HG02571 (cell line): ENCODE data around the gene IQCF5.
"Not testable (repeated sequence)": the region's sequence is repeated elsewhere in the genome, so short reads cannot be mapped to it uniquely, and the experiment has no call there.

Experiments used
- ATAC-seq: cut with Tn5 transposase; IDR thresholded peaks from one replicate; pipeline ENCODE4 v1.9.1; 2021; ENCODE audit warnings: mild to moderate bottlenecking, moderate library complexity; ENCODE audit not compliant: unreplicated experiment

The IQCF5 gene

DNA sequence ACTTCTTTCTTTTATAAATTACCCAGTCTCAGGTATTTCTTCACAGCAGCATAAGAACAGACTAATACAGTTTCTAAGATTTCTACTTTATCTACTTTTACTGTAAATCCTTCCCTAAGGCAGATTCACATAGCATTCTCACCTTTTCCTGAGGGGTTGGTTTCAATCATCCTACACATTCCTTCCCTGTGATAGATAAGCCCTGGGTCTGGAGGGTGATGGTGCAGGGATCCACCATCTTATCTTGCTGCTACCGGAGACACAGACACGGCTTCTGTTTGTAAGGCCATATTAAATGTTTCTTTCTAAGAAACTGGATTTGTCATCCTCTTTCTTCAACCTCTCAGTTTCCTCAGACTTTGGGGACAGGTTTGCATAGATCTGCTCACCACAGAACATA, 6.1 kb downstream of the IQCF5 start:
- ATAC-seq: no peak

DNA sequence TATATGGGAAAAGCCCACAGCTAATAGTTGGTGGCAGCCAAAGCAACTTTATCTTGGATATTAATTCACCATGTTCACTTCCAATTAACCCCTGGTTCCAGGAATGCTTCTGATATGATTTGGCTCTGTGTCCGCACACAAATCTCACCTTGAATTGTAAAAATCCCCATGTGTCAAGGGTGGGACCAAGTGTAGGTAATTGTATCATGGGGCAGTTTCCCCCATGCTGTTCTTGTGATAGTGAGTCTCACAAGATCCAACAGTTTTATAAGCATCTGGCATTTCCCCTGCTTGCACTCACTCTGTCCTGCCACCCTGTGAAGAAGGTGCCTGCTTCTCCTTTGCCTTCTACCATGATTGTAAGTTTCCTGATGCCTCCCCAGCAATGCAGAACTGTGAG, 6.5 kb downstream of the IQCF5 start:
- ATAC-seq: not testable (repeated sequence)

DNA sequence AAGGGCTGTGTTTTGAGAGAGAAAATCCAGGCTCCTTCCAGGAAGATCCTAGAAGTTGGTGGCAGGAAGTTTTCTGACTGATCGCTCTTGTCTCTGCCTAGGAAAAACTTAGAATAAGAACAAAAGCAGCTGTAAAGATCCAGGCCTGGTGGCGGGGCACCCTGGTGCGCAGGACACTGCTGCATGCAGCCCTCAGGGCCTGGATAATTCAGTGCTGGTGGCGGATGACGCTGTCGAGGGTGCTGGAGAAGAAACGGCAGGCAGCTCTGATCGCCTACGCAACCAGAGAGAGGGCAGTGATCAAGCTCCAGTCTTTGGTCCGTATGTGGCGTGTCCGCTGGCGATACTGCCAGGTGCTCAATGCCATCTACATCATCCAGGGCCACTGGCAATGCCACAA, 12.5 kb downstream of the IQCF5 start:
- ATAC-seq: no peak

DNA sequence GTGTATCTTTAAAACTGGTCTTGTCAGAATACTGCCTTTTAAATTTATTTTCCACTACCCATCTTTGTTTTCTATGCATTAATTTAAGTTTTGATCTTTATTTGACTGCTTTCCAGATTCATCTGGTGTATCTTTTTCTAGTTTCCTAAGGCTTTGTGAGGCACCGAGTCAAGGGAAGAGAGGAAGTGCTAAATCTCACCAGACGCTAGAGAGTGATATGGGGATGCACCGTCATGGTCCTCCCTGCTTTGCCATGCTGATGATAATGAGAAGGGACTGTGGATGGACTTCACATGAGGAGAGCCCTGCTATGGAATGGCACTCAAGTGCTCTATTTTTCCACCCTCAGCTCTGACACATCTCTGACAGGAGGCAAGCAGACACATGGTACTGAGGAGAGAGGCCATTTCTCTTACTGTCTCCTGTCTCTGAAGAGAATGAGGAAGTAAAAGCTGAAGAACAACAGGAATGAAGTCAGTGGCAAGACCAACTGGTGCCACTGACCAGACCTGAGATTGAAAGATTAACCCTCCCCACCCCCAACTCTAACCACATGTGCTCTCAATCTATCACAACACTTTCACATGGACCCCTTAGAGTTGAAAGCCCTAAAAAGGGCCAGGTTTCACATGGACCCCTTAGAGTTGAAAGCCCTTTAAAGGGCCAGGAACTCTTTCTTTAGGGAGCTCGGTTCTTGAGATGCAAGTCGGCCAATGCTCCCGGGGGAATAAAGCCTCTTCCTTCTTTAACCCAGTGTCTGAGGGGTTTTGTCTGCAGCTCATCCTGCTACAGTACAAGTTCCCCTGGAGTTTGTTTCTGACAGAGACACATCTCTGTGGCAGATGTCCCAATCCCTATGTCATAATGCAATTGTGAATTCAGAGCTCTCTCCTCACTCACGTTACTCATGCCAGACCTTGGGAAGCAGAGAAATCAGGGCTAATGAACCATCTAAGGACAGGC, 14.4 kb downstream of the IQCF5 start, which contains the start of gene IQCF2:
Gene IQCF2, plus strand, starts transcription at position 913 of the 963 bp plus-strand sequence. CDS start 52 bp downstream, outside the sequence.
- ATAC-seq: no peak

DNA sequence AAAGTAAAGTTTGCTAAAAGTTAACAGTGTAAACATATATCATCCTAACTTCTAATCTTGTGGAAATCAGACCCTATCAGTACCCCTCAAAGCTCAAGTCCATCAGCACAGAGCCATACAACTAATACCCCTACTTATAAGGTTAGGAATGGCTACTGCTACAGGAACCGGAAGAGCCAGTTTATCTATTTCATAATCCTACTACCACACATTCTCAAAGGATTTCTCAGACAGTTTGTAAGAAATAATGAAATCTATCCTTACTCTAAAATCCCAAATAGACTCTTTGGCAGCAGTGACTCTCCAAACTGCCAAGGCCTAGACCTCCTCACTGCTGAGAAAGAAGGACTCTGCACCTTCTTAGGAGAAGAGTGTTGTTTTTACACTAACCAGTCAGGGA, 20.0 kb downstream of the IQCF5 start:
- ATAC-seq: not testable (repeated sequence)

DNA sequence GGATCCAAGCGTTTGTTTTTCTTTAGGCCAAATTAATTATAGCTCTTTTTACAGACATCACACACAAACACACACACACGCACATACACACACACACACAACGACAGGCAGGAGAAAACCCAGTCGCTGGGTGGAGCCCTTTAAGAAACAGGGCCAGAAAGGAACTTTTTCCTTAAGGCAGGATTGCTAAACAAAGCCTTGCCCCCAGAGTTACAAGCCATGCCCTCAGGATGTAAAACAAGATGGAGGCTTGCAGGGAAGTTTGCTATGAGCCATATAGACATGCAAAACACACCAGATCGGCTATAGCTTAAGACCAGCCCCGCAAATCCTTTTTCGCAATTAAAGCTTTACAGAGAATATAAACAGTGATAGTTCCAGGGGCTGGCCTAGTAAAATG, 30.3 kb downstream of the IQCF5 start:
- no peak for ATAC-seq

DNA sequence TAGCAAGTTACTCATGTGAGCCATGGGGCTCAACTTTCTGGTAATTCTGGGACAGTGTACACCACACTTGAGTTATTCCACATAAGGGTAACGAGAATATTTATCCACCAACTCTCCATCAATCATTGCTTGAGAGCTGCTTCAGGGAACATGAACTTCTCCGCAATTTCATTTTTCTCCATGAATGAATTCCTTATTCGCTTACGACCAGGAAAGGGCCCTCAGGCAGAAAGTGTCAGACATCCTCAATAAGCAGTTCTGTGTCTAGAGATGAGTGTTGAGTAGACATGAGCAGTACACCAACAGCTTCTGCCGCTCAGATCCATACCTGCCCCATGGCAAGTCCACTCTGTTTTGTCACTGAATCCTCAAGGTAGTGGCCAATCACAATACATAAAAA, 38.8 kb downstream of the IQCF5 start:
- no peak for ATAC-seq

DNA sequence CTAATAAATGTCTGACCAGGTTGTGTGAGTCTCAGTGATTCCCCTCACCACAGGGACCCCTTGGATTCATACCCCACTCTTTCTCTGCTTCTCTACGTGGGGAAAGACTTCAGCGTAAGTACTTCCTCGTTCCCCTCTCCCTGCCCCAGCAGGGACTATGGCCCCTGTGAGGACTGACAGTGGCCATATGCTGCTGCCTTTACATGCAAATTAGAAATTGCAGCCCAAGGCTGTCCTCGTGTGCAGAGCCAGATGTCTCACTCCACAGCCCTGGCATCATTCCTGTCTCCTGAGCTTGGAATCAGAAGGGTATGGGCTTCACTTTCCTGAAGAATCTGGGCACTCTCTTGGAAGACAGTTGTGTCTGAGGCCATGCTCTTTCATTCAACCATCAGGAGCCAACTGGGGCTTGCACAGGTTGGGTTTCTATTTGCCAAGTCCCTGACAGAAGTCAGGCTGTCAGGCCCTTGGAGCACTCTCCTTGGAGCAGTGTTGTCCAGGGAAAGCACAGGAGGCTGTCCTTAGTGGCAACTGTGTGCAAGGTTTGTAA, 44.5 kb downstream of the IQCF5 start:
- ATAC-seq: no peak

DNA sequence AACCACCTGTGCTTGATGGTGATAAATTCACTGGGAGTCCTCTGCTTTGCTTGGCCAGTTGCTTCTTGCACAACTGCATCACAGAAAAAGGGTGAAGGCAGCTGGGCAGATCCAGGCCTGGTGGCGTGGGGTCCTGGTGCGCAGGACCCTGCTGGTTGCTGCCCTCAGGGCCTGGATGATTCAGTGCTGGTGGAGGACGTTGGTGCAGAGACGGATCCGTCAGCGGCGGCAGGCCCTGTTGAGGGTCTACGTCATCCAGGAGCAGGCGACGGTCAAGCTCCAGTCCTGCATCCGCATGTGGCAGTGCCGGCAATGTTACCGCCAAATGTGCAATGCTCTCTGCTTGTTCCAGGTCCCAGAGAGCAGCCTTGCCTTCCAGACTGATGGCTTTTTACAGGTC, 45.1 kb downstream of the IQCF5 start:
- ATAC-seq: no peak

DNA sequence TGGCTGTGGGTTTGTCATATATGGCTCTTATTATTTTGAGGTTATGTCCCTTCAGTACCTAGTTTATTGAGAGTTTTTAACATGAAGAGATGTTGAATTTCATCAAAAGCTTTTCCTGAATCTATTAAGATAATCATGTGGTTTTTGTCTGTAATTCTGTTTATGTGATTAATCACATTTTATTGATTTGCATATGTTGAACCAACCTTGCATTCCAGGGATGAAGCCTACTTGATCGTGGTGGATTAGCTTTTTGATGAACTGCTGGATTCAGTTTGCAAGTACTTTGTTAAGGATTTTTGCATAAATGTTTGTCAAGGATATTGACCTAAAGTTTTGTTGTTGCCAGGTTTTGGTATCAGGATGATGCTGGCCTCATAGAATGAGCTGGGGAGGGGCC, 47.1 kb downstream of the IQCF5 start:
- no peak for ATAC-seq
